NK-92 (cell line): ENCODE results near the gene ARRDC3.
"Not testable (repeated sequence)": the region's sequence is repeated elsewhere in the genome, so short reads cannot be mapped to it uniquely, and the experiment has no call there.

ENCODE experiments used
- DNase-seq: peaks from one replicate; lab custom pipeline; 2025; ENCODE audit not compliant: unreplicated experiment; lab: John Stamatoyannopoulos, UW

Gene ARRDC3

GRCh38 chr5:91361055-91361701 is 21.9 kb downstream of the ARRDC3 start:
- DNase-seq = no peak

GRCh38 chr5:91359962-91360609 is 23.0 kb downstream of the ARRDC3 start:
- DNase-seq = no peak

- DNase-seq = no peak
Observed at GRCh38 chr5:91357806-91358205, 25.3 kb downstream of the ARRDC3 start.

GRCh38 chr5:91357012-91357634 is 26.0 kb downstream of the ARRDC3 start:
- no peak for DNase-seq

GRCh38 chr5:91354867-91355266 is 28.2 kb downstream of the ARRDC3 start:
- not testable (repeated sequence) for DNase-seq

GRCh38 chr5:91352831-91353695 is 30.1 kb downstream of the ARRDC3 start:
- no peak for DNase-seq

GRCh38 chr5:91345461-91345860 is 37.7 kb downstream of the ARRDC3 start:
- no peak for DNase-seq

GRCh38 chr5:91344661-91345200 is 38.4 kb downstream of the ARRDC3 start:
- not testable (repeated sequence) for DNase-seq

- no peak for DNase-seq
Observed at GRCh38 chr5:91343916-91344315, 39.2 kb downstream of the ARRDC3 start.

GRCh38 chr5:91342931-91343330 is 40.2 kb downstream of the ARRDC3 start:
- not testable (repeated sequence) for DNase-seq

GRCh38 chr5:91341154-91341553 is 42.0 kb downstream of the ARRDC3 start:
- DNase-seq = no peak

- no peak for DNase-seq
Observed at GRCh38 chr5:91340532-91340931, 42.6 kb downstream of the ARRDC3 start.

- DNase-seq = no peak
Observed at GRCh38 chr5:91339063-91339705, 43.9 kb downstream of the ARRDC3 start.

GRCh38 chr5:91332267-91333045 is 50.7 kb downstream of the ARRDC3 start:
- no peak for DNase-seq

- DNase-seq = no peak
Observed at GRCh38 chr5:91331705-91332104, 51.4 kb downstream of the ARRDC3 start.

- DNase-seq = no peak
Observed at GRCh38 chr5:91329283-91329682, 53.8 kb downstream of the ARRDC3 start.

- no peak for DNase-seq
Observed at GRCh38 chr5:91328743-91329142, 54.4 kb downstream of the ARRDC3 start.

GRCh38 chr5:91322981-91323380 is 60.1 kb downstream of the ARRDC3 start:
- DNase-seq = not testable (repeated sequence)

- no peak for DNase-seq
Observed at GRCh38 chr5:91319667-91320066, 63.5 kb downstream of the ARRDC3 start.

GRCh38 chr5:91318724-91319123 is 64.4 kb downstream of the ARRDC3 start:
- DNase-seq = no peak
